GM18951 (cell line): ENCODE data around the gene PIGM.

Experiments
- POLR2A ChIP-seq: IDR thresholded peaks from 4 replicates; pipeline ENCODE4 v1.6.1; 2011; ENCODE audit warnings: mild to moderate bottlenecking; ENCODE audit not compliant: insufficient read length, insufficient read depth; ENCODE audit errors: extremely low read depth
- in situ Hi-C: fragments of 300-500 bp; cut with MboI; formaldehyde crosslinking; loops from one replicate; pipeline ENCODE4 v1.12.0; 2022; ENCODE audit warnings: low sequenced_read_pairs, mixed read lengths, inconsistent platforms; ENCODE audit not compliant: unreplicated experiment

Gene PIGM

GRCh38 chr1:159986093-159986492, 45.7 kb downstream of the PIGM start:
- no peak for TF ChIP-seq POLR2A
- in situ Hi-C loops = no loop called here

- no peak for TF ChIP-seq POLR2A
- in situ Hi-C loops = no loop called here
Observed at GRCh38 chr1:159985473-159985872, 46.3 kb downstream of the PIGM start.

- in situ Hi-C loops = no loop called here
- TF ChIP-seq POLR2A = no peak
Observed at GRCh38 chr1:159983681-159984080, 48.1 kb downstream of the PIGM start.

- in situ Hi-C loops = no loop called here
- TF ChIP-seq POLR2A = no peak
Observed at GRCh38 chr1:159982280-159982679, 49.5 kb downstream of the PIGM start.

GRCh38 chr1:159981351-159982055, 50.3 kb downstream of the PIGM start:
- no peak for TF ChIP-seq POLR2A
- in situ Hi-C loops = no loop called here

GRCh38 chr1:159980786-159981185, 51.0 kb downstream of the PIGM start:
- in situ Hi-C loops = no loop called here

GRCh38 chr1:159980076-159980475, 51.7 kb downstream of the PIGM start:
- no peak for TF ChIP-seq POLR2A
- in situ Hi-C loops = no loop called here

More at GRCh38 chr1:159980786-159981185, 51.0 kb downstream of the PIGM start:
- no peak for TF ChIP-seq POLR2A

- in situ Hi-C loops = no loop called here
- TF ChIP-seq POLR2A = no peak
Observed at GRCh38 chr1:159979257-159979656, 52.5 kb downstream of the PIGM start.

GRCh38 chr1:159978107-159978398, 53.7 kb downstream of the PIGM start:
- in situ Hi-C loops = no loop called here
- TF ChIP-seq POLR2A = no peak

- in situ Hi-C loops = no loop called here
- no peak for TF ChIP-seq POLR2A
Observed at GRCh38 chr1:159977364-159978106, 54.3 kb downstream of the PIGM start.
